Measurements from ENCODE around the gene GGA2.
"Not testable (repeated sequence)": the region's sequence is repeated elsewhere in the genome, so short reads cannot be mapped to it uniquely, and the experiment has no call there.

GGA2 gene

GRCh38 chr16:23510164-23510914 lies at the start of gene GGA2:
Gene GGA2 (minus strand): TSS chr16:23510494. CDS start chr16:23510411, 83 bp downstream.
- Histone ChIP-seq H3K9me3 (ENCODE audit: control insufficient read depth, insufficient read depth, low read length) (no peaks in the 10 kb centered on the region), H3K36me3 (ENCODE audit: control insufficient read depth, insufficient read depth, low read length) (peaks cover 11% of the 10 kb centered on the region; the same call in 1 of the 2 replicates), H3K27me3 (ENCODE audit: control insufficient read depth, insufficient read depth, low read length) (no peaks in the 10 kb centered on the region), H3K27ac (ENCODE audit: low read depth, low read length) (peak within 1 kb of the TSS; percentile 84), H3K9ac (ENCODE audit: low read depth, low read length) (peak within 1 kb of the TSS; percentile 93), H3K4me3 (ENCODE audit: low read depth, low read length) (peak within 1 kb of the TSS; percentile 82), H3K4me1 (ENCODE audit: control insufficient read depth, insufficient read depth, low read length) (peaks cover 11% of the 10 kb centered on the region)

DNA sequence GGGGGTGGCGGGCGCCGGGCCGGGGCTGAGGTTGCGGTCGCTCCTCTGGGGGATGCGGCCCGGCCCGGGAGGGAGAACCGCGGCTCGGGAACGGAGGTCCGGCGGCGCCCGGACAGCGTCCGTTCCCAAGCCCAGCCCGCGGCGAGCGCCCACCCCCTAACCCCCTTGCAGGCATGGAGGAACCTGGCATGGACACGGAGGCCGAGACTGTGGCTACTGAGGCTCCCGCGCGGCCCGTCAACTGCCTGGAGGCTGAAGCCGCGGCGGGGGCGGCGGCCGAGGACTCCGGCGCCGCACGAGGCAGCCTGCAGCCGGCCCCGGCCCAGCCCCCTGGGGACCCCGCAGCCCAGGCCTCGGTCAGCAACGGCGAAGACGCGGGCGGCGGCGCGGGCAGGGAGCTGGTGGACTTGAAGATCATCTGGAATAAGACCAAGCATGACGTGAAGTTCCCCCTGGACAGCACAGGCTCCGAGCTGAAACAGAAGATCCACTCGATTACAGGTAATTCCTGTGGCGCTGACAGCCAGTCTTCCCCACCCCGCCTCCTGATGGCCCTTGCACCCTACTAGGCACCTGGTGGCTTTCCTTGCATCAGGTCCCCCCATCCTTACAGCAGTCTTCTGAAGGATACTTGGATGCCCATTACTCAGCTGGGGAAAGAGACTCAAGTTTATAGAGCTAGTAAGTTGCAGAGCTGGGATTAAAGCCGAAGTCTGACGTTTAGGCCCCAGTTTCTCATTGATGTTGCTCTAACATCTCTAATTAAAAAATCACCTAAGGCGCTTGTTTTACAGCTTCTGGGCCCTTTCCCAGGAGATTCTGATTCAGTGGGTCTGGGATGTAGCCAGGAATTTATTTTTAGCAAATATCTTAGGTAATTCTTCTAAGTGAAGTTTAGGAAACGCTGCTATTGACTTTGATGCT lies 47.7 kb upstream of the GGA2 start:
- Histone ChIP-seq H3K27ac (ENCODE audit: low read depth, low read length) (peak overlapping the region; percentile 96), H3K9ac (ENCODE audit: low read depth, low read length) (peak overlapping the region; percentile 86), H3K36me3 (ENCODE audit: control insufficient read depth, insufficient read depth, low read length) (peaks cover 46% of the 10 kb centered on the region), H3K4me1 (ENCODE audit: control insufficient read depth, insufficient read depth, low read length) (no peaks in the 10 kb centered on the region), H3K27me3 (ENCODE audit: control insufficient read depth, insufficient read depth, low read length) (no peaks in the 10 kb centered on the region), H3K9me3 (ENCODE audit: control insufficient read depth, insufficient read depth, low read length) (no peaks in the 10 kb centered on the region), H3K4me3 (ENCODE audit: low read depth, low read length) (peak overlapping the region; percentile 80)

DNA sequence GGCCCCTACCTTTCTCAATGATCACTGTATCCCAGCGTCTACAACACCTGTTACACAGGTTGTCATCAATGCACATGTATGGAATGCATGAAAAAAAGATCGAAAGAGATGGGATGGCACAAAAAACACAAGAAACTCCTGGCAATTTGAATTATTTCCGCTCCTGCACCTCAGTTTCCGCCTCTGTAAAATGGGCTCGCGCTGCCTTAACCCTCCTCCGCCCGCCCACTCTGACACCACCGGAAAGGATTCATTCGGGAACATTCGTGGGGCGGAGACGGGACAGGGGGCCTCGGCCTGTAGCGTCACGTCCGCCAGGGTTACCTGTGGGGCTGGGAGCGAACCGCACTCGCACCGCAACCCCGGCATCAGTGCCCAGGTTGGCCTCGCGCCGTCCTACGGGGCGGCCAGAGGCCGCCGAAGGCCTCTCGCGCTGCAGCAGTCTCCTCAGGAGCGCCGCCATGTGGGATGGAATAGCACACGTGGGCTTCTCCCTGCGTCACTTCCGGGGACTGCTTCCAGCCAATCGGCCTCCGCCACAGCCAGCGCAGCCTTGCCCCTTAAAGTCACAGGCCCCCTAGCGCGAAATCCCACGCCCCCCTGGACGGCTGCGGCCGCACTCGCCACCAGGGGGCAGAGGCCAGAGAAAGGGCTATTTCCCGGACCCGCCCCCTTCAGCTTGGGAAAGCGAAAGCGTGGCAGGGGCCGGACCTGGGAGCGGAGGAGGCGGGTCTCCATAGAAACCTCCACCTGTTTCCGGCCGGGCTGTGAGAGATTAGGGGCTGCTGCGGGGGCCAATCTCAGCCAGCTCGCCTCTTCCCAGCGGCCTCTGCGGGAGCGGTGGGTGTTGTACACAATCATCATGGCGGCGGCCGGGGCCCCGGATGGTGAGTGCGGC lies 46.8 kb upstream of the GGA2 start, which contains the start of the genes EARS2 and UBFD1:
EARS2 (minus strand) TSS at position 470 of the 898 bp plus-strand sequence; CDS start at position 463, 7 bp downstream.
UBFD1 (plus strand) TSS at position 847 of the 898 bp plus-strand sequence; CDS start at position 863, 16 bp downstream.
- Histone ChIP-seq H3K9me3 (ENCODE audit: control insufficient read depth, insufficient read depth, low read length) (no peaks in the 10 kb centered on the region), H3K4me1 (ENCODE audit: control insufficient read depth, insufficient read depth, low read length) (no peaks in the 10 kb centered on the region), H3K9ac (ENCODE audit: low read depth, low read length) (peak within 1 kb of the TSS; percentile 92), H3K4me3 (ENCODE audit: low read depth, low read length) (peak within 1 kb of the TSS; percentile 80), H3K27ac (ENCODE audit: low read depth, low read length) (peak within 1 kb of the TSS; percentile 96), H3K27me3 (ENCODE audit: control insufficient read depth, insufficient read depth, low read length) (no peaks in the 10 kb centered on the region), H3K36me3 (ENCODE audit: control insufficient read depth, insufficient read depth, low read length) (peaks cover 46% of the 10 kb centered on the region)

DNA sequence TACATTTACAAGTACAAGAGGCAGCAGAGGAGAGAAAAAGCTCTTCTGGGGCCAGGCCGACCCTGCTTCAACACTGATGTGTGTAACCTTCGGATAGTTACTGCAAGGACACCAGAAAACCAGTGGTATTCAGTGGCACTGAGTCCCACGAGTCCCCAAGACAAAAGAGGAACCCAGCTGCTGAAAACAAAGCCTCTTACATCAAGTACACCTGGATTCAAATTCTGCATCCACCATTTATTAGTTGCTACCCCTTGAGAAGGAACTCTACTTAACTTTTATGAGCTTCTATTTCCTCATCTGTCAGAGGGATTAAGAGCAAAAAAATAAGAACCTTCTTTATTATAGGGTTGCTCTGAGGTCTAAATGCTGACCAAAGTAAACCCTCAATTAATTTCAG lies 44.2 kb upstream of the GGA2 start:
- Histone ChIP-seq H3K4me1 (ENCODE audit: control insufficient read depth, insufficient read depth, low read length) (no peaks in the 10 kb centered on the region), H3K36me3 (ENCODE audit: control insufficient read depth, insufficient read depth, low read length) (peaks cover 44% of the 10 kb centered on the region), H3K4me3 (ENCODE audit: low read depth, low read length) (no peak overlapping the region), H3K9me3 (ENCODE audit: control insufficient read depth, insufficient read depth, low read length) (no peaks in the 10 kb centered on the region), H3K27me3 (ENCODE audit: control insufficient read depth, insufficient read depth, low read length) (no peaks in the 10 kb centered on the region), H3K9ac (ENCODE audit: low read depth, low read length) (no peak overlapping the region), H3K27ac (ENCODE audit: low read depth, low read length) (no peak overlapping the region)

- Histone ChIP-seq H3K4me1 (ENCODE audit: control insufficient read depth, insufficient read depth, low read length) (no peaks in the 10 kb centered on the region), H3K4me3 (ENCODE audit: low read depth, low read length) (no peak overlapping the region), H3K36me3 (ENCODE audit: control insufficient read depth, insufficient read depth, low read length) (peaks cover 55% of the 10 kb centered on the region), H3K9ac (ENCODE audit: low read depth, low read length) (no peak overlapping the region), H3K27me3 (ENCODE audit: control insufficient read depth, insufficient read depth, low read length) (no peaks in the 10 kb centered on the region), H3K27ac (ENCODE audit: low read depth, low read length) (no peak overlapping the region), H3K9me3 (ENCODE audit: control insufficient read depth, insufficient read depth, low read length) (no peaks in the 10 kb centered on the region)
These were observed 41.9 kb upstream of the GGA2 start for GRCh38 chr16:23552161-23552560.

DNA sequence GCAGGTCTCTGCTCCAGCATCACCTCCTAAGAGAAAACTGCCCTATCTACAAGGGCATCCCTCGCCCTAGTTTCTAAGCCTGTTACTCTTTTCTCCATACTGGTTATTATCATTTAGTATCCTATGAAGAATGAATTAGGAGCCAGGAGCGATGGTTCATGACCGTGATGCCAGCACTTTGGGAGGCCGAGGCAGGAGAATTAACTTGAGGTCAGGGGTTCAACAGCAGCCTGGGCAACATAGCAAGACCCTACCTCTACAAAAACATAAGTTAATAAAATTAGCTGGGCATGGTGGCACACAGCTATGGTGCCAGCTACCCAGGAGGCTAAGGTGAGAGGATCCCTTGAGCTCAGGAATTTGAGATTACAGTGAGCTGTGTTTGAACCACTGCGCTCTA lies 39.6 kb upstream of the GGA2 start:
- H3K27me3 ChIP-seq (ENCODE audit: control insufficient read depth, insufficient read depth, low read length) = no peaks in the 10 kb centered on the region

GRCh38 chr16:23544436-23544835 lies 34.1 kb upstream of the GGA2 start:
- Histone ChIP-seq H3K4me3 (ENCODE audit: low read depth, low read length) (no peak overlapping the region), H3K9ac (ENCODE audit: low read depth, low read length) (no peak overlapping the region), H3K36me3 (ENCODE audit: control insufficient read depth, insufficient read depth, low read length) (peaks cover 86% of the 10 kb centered on the region), H3K27ac (ENCODE audit: low read depth, low read length) (no peak overlapping the region), H3K9me3 (ENCODE audit: control insufficient read depth, insufficient read depth, low read length) (no peaks in the 10 kb centered on the region), H3K4me1 (ENCODE audit: control insufficient read depth, insufficient read depth, low read length) (no peaks in the 10 kb centered on the region), H3K27me3 (ENCODE audit: control insufficient read depth, insufficient read depth, low read length) (no peaks in the 10 kb centered on the region)

More for the DNA sequence above, 39.6 kb upstream of the GGA2 start:
- Histone ChIP-seq H3K4me1 (ENCODE audit: control insufficient read depth, insufficient read depth, low read length) (no peaks in the 10 kb centered on the region), H3K27ac (ENCODE audit: low read depth, low read length) (no peak overlapping the region), H3K9ac (ENCODE audit: low read depth, low read length) (no peak overlapping the region), H3K9me3 (ENCODE audit: control insufficient read depth, insufficient read depth, low read length) (no peaks in the 10 kb centered on the region), H3K36me3 (ENCODE audit: control insufficient read depth, insufficient read depth, low read length) (peaks cover 77% of the 10 kb centered on the region), H3K4me3 (ENCODE audit: low read depth, low read length) (no peak overlapping the region)

- not testable (repeated sequence) for H3K4me1 ChIP-seq (ENCODE audit: control insufficient read depth, insufficient read depth, low read length); H3K4me3 ChIP-seq (ENCODE audit: low read depth, low read length); H3K27ac ChIP-seq (ENCODE audit: low read depth, low read length); H3K27me3 ChIP-seq (ENCODE audit: control insufficient read depth, insufficient read depth, low read length); H3K9me3 ChIP-seq (ENCODE audit: control insufficient read depth, insufficient read depth, low read length); H3K9ac ChIP-seq (ENCODE audit: low read depth, low read length)
- H3K36me3 ChIP-seq (ENCODE audit: control insufficient read depth, insufficient read depth, low read length) = peaks cover 87% of the 10 kb centered on the region
These were observed 30.5 kb upstream of the GGA2 start for GRCh38 chr16:23540817-23541178.

DNA sequence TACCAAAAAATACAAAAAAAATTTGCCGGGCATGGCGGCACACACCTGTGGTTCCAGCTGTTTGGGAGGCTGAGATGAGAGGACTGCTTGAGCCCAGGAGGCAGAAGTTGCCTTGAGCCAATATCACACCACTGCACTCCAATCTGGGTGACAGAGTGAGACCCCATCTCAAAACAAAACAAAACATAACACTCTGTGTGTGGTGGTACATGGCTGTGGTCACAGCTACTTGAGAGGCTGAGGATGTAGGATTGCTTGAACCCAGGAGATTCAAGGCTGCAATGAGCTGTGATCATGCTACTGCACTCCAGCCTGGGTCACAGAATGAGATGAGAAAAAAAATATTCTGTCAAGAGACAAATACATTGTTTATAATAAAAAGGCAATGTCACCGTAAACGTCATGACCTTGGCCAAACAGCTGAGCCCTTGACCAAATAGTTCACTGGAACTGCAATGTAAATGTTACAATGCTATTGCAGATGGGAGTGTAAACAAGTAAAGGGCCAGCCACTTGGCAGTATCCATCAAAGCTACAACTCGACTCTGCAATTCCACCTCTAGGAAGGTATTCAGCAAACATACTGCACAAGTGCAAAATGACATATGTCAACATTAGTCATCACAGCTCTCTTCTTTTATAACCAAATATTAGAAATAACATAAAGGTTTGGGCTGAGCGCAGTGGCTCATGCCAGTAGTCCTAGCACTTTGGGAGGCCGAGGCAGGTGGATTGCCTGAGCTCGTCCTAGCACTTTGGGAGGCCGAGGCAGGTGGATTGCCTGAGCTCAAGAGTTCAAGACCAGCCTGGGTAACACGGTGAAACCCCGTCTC lies 29.9 kb upstream of the GGA2 start:
- Histone ChIP-seq H3K36me3 (ENCODE audit: control insufficient read depth, insufficient read depth, low read length) (peaks cover 87% of the 10 kb centered on the region), H3K27me3 (ENCODE audit: control insufficient read depth, insufficient read depth, low read length) (no peaks in the 10 kb centered on the region), H3K9me3 (ENCODE audit: control insufficient read depth, insufficient read depth, low read length) (no peaks in the 10 kb centered on the region), H3K27ac (ENCODE audit: low read depth, low read length) (no peak overlapping the region), H3K4me3 (ENCODE audit: low read depth, low read length) (no peak overlapping the region), H3K4me1 (ENCODE audit: control insufficient read depth, insufficient read depth, low read length) (no peaks in the 10 kb centered on the region), H3K9ac (ENCODE audit: low read depth, low read length) (no peak overlapping the region)

- Histone ChIP-seq H3K27ac (ENCODE audit: low read depth, low read length) (no peak overlapping the region), H3K36me3 (ENCODE audit: control insufficient read depth, insufficient read depth, low read length) (peaks cover 89% of the 10 kb centered on the region), H3K9me3 (ENCODE audit: control insufficient read depth, insufficient read depth, low read length) (no peaks in the 10 kb centered on the region), H3K4me1 (ENCODE audit: control insufficient read depth, insufficient read depth, low read length) (no peaks in the 10 kb centered on the region), H3K4me3 (ENCODE audit: low read depth, low read length) (no peak overlapping the region), H3K27me3 (ENCODE audit: control insufficient read depth, insufficient read depth, low read length) (no peaks in the 10 kb centered on the region), H3K9ac (ENCODE audit: low read depth, low read length) (no peak overlapping the region)
These were observed 28.6 kb upstream of the GGA2 start for GRCh38 chr16:23538919-23539278.
